ENCODE results near the gene ATAD3B. TPM values are rescaled to one million over a fixed set of nuclear protein-coding genes. Genes with fewer than 3 reads are reported as not detected.

The ATAD3B gene
- total RNA-seq, 1 experiment from 2014 or later: 104 TPM

DNA sequence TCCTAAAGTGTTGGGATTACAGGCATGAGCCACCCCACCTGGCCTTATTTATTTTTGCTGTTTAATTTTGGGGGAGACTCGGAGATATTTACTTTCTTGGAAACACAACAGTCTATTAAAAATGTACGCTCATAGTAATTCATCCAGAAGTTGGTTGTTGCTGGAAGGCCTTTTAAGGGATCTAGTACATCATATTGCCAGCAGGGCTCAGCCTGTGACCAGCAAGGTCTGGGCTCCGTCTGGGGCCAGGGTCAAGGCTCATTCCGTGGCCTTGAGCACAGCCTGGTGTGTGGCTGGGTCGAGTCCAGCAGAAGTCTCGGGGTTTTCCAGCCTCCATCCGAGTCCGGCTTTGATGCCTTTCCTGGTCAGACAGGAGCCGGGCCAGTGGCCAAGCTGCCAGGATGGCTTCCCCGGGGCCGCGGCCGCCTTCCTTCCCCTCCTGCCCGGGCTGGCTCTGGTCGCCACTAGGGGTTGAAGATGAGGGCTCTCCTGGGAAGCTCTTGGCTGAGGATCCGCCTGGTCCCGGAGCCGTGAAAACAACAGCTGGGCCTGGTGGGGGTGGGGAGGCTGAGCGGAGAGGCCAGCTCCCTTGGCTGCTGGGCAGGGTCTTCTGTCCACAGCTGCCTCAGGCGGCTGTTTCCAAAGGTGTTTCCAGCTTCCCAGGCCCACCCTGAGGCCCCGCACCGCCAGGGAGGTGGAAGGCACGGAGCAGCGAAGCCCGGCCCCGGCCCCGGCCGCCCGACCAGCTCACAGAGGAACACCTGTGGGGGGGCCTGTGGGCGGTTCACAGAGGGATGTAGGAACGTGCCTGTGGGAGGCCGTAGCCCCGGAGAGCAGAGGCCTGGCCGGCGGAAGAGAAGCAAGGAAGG lies 41.2 kb upstream of the ATAD3B start:
- CTCF ChIA-PET: interaction anchor here (1.2 to 1.8 kb wide), 2 partner anchors 11 to 28 kb away, joined by 5 to 11 read pairs; no protein-coding TSS in a partner anchor
- Histone ChIP-seq H3K9me3 (ENCODE audit: control insufficient read depth, insufficient read depth, low read depth, low read length) (no peaks in the 10 kb centered on the region), H3K4me3 (ENCODE audit: low read depth in 2 of 2, low read length in 2 of 2) (peak overlapping the region; percentile 14 to 21), H3K4me1 (ENCODE audit: control insufficient read depth, insufficient read depth, low read length) (peaks cover 71% of the 10 kb centered on the region), H3K27me3 (ENCODE audit: control insufficient read depth, insufficient read depth, low read length) (no peaks in the 10 kb centered on the region), H3K27ac (ENCODE audit: low read length) (peak overlapping the region; percentile 91), H3K36me3 (ENCODE audit: control insufficient read depth, insufficient read depth, low read length) (no peaks in the 10 kb centered on the region)
- POLR2A ChIA-PET: interaction anchor here (0.5 to 1.0 kb wide), 3 partner anchors 9 to 21 kb away, joined by 3 to 7 read pairs (median 3); partner anchors contain the start of gene ANKRD65
- intact Hi-C loops (cut with micrococcal nuclease; ENCODE audit: unreplicated experiment) (no loop called here), in situ Hi-C loops (cut with HindIII; ENCODE audit: low pct_unique_long_range_greater_than_20kb, low sequenced_read_pairs) (no loop called here)
- no TSS peak for BruUV-seq (replicated peaks)
- no peak for DNase-seq (ENCODE audit: low read depth, low spot score)
- TF ChIP-seq TCF7L2 (IDR thresholded peaks at IDR 0.05; ENCODE audit: low read depth, low read length): peak; percentile 93
- no peak; the same call in none of the 2 replicates for TF ChIP-seq POLR2AphosphoS5 (IDR thresholded peaks at IDR 0.05; ENCODE audit: low read depth, low read length)
- TF ChIP-seq, protein P1, sequence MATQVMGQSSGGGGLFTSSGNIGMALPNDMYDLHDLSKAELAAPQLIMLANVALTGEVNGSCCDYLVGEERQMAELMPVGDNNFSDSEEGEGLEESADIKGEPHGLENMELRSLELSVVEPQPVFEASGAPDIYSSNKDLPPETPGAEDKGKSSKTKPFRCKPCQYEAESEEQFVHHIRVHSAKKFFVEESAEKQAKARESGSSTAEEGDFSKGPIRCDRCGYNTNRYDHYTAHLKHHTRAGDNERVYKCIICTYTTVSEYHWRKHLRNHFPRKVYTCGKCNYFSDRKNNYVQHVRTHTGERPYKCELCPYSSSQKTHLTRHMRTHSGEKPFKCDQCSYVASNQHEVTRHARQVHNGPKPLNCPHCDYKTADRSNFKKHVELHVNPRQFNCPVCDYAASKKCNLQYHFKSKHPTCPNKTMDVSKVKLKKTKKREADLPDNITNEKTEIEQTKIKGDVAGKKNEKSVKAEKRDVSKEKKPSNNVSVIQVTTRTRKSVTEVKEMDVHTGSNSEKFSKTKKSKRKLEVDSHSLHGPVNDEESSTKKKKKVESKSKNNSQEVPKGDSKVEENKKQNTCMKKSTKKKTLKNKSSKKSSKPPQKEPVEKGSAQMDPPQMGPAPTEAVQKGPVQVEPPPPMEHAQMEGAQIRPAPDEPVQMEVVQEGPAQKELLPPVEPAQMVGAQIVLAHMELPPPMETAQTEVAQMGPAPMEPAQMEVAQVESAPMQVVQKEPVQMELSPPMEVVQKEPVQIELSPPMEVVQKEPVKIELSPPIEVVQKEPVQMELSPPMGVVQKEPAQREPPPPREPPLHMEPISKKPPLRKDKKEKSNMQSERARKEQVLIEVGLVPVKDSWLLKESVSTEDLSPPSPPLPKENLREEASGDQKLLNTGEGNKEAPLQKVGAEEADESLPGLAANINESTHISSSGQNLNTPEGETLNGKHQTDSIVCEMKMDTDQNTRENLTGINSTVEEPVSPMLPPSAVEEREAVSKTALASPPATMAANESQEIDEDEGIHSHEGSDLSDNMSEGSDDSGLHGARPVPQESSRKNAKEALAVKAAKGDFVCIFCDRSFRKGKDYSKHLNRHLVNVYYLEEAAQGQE (IDR thresholded peaks at IDR 0.05; ENCODE audit: insufficient read depth in 1 of 2, low read depth in 2 of 2, low read length in 1 of 2): 0 out of 4 replicates have a peak, but pooled peaks of 1 of the 2 experiments have one; percentile 13
- TF ChIP-seq, protein P2, sequence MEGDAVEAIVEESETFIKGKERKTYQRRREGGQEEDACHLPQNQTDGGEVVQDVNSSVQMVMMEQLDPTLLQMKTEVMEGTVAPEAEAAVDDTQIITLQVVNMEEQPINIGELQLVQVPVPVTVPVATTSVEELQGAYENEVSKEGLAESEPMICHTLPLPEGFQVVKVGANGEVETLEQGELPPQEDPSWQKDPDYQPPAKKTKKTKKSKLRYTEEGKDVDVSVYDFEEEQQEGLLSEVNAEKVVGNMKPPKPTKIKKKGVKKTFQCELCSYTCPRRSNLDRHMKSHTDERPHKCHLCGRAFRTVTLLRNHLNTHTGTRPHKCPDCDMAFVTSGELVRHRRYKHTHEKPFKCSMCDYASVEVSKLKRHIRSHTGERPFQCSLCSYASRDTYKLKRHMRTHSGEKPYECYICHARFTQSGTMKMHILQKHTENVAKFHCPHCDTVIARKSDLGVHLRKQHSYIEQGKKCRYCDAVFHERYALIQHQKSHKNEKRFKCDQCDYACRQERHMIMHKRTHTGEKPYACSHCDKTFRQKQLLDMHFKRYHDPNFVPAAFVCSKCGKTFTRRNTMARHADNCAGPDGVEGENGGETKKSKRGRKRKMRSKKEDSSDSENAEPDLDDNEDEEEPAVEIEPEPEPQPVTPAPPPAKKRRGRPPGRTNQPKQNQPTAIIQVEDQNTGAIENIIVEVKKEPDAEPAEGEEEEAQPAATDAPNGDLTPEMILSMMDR (IDR thresholded peaks at IDR 0.05): peak; percentile 36; the same call in 1 of the 2 replicates
- 0 out of 2 replicates have a peak, but pooled peaks have one; percentile 39 for TF ChIP-seq SIN3A (IDR thresholded peaks at IDR 0.05; ENCODE audit: borderline replicate concordance, insufficient read depth, low read depth, low read length)
- peak; percentile 14 for ATAC-seq

DNA sequence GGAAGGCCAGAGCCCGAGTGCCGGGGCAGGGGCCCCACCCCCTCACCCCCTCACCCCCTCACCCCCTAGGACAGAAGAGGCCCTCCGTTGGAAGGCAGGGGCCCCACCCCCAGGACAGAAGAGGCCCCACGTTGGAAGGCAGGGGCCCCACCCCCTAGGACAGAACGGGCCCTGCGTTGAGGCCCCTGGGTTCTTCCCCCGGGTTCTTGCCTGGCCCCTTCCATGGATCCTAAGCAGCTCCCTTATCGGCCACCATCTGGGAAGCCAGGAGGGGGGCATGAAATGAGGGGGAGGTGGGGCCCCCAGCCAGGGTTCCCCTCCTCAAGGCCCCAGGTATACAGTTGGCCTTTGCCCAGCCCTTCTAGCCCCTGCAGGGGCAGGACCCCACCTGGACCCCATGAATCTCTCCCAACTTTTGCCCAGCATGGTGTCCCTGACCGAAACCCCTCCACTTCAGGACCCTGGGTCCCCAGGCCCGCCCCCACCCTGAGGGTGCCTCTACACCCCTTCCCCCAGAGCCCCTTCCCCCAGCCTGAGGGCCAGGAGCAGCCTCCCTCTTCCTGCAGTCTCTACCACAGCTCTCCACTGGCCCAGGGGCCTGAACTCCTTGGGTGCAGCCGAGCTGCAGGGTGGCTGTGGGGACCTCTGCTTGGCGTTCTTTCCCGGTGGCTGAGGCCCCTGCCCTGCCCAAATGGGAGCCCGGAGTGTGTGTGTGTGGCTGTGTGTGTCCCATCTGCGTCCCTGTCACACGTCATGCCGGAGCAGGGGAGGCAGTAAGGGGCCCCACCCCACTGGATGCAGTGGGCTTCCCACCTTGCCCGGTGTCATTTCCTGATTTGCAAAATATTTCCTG lies 40.3 kb upstream of the ATAD3B start:
- intact Hi-C loops (cut with micrococcal nuclease; ENCODE audit: unreplicated experiment) (no loop called here), in situ Hi-C loops (cut with HindIII; ENCODE audit: low pct_unique_long_range_greater_than_20kb, low sequenced_read_pairs) (no loop called here)

More for the DNA sequence above, 40.3 kb upstream of the ATAD3B start:
- peak overlapping the region; percentile 99 for H3K27ac ChIP-seq (ENCODE audit: low read length)
- ATAC-seq (peak; percentile 6), DNase-seq (ENCODE audit: low read depth, low spot score) (no peak)
- BruUV-seq (replicated peaks): no TSS peak
- TF ChIP-seq TCF7L2 (IDR thresholded peaks at IDR 0.05; ENCODE audit: low read depth, low read length) (no peak), POLR2AphosphoS5 (IDR thresholded peaks at IDR 0.05; ENCODE audit: low read depth, low read length) (no peak; the same call in 1 of the 2 replicates), SIN3A (IDR thresholded peaks at IDR 0.05; ENCODE audit: borderline replicate concordance, insufficient read depth, low read depth, low read length) (no peak)
- TF ChIP-seq, protein P1 (IDR thresholded peaks at IDR 0.05; ENCODE audit: insufficient read depth in 1 of 2, low read depth in 2 of 2, low read length in 1 of 2): no peak; a peak in 1 of 4 replicates
- TF ChIP-seq, protein P2 (IDR thresholded peaks at IDR 0.05): no peak
- POLR2A ChIA-PET: interaction anchor here (0.5 to 1.5 kb wide), 7 partner anchors 8 to 74 kb away, joined by 3 to 7 read pairs (median 3); partner anchors contain the start of gene ANKRD65
- CTCF ChIA-PET: interaction anchor here (0.6 to 1.8 kb wide), 4 partner anchors 9 to 32 kb away, joined by 4 to 11 read pairs (median 4); partner anchors contain the start of gene CCNL2
- H3K9me3 ChIP-seq (ENCODE audit: control insufficient read depth, insufficient read depth, low read depth, low read length): no peaks in the 10 kb centered on the region
- H3K36me3 ChIP-seq (ENCODE audit: control insufficient read depth, insufficient read depth, low read length): no peaks in the 10 kb centered on the region
- peak overlapping the region; percentile 3 to 33; a peak in 3 of 4 replicates for H3K4me3 ChIP-seq (ENCODE audit: low read depth in 2 of 2, low read length in 2 of 2)
- no peaks in the 10 kb centered on the region for H3K27me3 ChIP-seq (ENCODE audit: control insufficient read depth, insufficient read depth, low read length)
- peaks cover 68% of the 10 kb centered on the region for H3K4me1 ChIP-seq (ENCODE audit: control insufficient read depth, insufficient read depth, low read length)

All from Panc1 (cell line).